Chondrocyte (in vitro differentiated cells): ENCODE data around the gene NRSN2. TPM values are rescaled to one million over a fixed set of nuclear protein-coding genes. Genes with fewer than 3 reads are reported as not detected.
"Not testable (repeated sequence)": the region's sequence is repeated elsewhere in the genome, so short reads cannot be mapped to it uniquely, and the experiment has no call there.

Experiments used
- DNase-seq: peaks from one replicate; pipeline ENCODE4 v3.0.0; 2021; ENCODE audit warnings: mixed read lengths, low spot score
- H3K27ac Mint-ChIP-seq: one replicate; pipeline ENCODE4 v1.8.0; 2021; ENCODE audit warnings: mild to moderate bottlenecking, moderate library complexity, mixed read lengths; ENCODE audit not compliant: unreplicated experiment
- H3K27me3 Mint-ChIP-seq: 2 replicates; pipeline ENCODE4 v1.8.0; 2021; ENCODE audit warnings: low read depth, mixed read lengths
- H3K36me3 Mint-ChIP-seq: 2 replicates; pipeline ENCODE4 v1.8.0; 2021; ENCODE audit warnings: low read depth, mixed read lengths
- H3K4me1 Mint-ChIP-seq: 2 replicates; pipeline ENCODE4 v1.8.0; 2021; ENCODE audit warnings: low read depth, mild to moderate bottlenecking, mixed read lengths
- H3K4me3 Mint-ChIP-seq: one replicate; pipeline ENCODE4 v1.8.0; 2021; ENCODE audit warnings: mild to moderate bottlenecking, moderate library complexity, mixed read lengths; ENCODE audit not compliant: unreplicated experiment
- H3K9me3 Mint-ChIP-seq: 2 replicates; pipeline ENCODE4 v1.8.0; 2021; ENCODE audit warnings: low read depth, mixed read lengths
- total RNA-seq: library from RNA; stranded (reverse); gene quantifications from 3 replicates; pipeline ENCODE4 v1.2.1, GENCODE V29; 2021
- TF ChIP-seq, protein P1 (sequence below): fragments of 200-600 bp; sonication (generic); IDR thresholded peaks from 2 replicates; pipeline ENCODE4 v1.5.0; 2021; ENCODE audit warnings: antibody characterized with exemption, mild to moderate bottlenecking, moderate library complexity

NRSN2 gene
- total RNA-seq, 1 donor from 2014 or later: 77.1 TPM

DNA sequence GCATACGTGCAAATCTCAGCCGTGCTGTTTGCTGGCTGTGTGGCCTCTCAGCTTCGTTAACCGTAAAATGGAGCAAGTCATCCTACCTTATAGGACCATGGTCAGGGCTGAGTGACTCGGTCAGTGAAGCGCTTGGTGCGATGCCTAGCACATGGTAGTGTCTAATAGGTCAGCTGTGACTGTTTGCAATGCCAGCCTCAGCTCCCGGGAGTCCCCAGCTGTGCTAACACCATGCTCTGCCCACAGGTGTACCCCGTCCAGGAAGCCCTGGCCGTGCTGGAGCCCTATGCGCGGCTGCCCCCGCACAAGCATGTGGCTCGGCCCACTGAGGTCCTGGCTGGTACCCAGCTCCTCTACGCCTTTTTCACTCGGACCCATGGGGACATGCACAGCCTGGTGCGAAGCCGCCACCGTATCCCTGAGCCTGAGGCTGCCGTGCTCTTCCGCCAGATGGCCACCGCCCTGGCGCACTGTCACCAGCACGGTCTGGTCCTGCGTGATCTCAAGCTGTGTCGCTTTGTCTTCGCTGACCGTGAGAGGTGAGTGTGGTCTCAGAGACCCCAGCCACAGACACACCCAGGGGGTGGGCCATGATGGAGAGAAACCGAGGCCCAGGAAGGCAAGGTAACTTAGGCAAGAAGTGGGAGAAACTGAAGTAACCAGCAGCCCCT lies 44.3 kb downstream of the NRSN2 start:
- peak overlapping the region; percentile 12 for H3K27ac Mint-ChIP-seq
- H3K4me3 Mint-ChIP-seq: no peak overlapping the region
- TF ChIP-seq, protein P1, sequence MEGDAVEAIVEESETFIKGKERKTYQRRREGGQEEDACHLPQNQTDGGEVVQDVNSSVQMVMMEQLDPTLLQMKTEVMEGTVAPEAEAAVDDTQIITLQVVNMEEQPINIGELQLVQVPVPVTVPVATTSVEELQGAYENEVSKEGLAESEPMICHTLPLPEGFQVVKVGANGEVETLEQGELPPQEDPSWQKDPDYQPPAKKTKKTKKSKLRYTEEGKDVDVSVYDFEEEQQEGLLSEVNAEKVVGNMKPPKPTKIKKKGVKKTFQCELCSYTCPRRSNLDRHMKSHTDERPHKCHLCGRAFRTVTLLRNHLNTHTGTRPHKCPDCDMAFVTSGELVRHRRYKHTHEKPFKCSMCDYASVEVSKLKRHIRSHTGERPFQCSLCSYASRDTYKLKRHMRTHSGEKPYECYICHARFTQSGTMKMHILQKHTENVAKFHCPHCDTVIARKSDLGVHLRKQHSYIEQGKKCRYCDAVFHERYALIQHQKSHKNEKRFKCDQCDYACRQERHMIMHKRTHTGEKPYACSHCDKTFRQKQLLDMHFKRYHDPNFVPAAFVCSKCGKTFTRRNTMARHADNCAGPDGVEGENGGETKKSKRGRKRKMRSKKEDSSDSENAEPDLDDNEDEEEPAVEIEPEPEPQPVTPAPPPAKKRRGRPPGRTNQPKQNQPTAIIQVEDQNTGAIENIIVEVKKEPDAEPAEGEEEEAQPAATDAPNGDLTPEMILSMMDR: no peak
- H3K9me3 Mint-ChIP-seq: no peaks in the 10 kb centered on the region
- peaks cover 45% of the 10 kb centered on the region for H3K36me3 Mint-ChIP-seq
- no peak for DNase-seq
- H3K27me3 Mint-ChIP-seq: no peaks in the 10 kb centered on the region
- peaks cover 6% of the 10 kb centered on the region for H3K4me1 Mint-ChIP-seq

DNA sequence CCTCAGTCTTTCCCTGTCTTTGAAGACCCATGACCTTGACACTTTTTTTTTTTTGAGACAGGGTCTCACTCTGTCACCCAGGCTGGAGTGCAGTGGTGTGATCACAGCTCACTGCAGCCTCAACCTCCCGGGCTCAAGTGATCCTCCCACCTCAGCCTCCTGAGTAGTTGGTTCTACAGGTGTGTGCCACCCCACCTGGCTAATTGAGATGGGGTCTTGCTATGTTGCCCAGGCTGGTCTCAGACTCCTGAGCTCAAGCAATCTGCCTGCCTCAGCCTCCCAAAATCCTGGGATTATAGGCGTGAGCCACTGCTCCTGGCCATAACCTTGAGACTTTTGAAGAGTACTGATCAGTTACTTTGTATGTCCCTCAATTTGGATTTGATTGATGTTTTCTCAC lies 46.4 kb downstream of the NRSN2 start:
- not testable (repeated sequence) for H3K27ac Mint-ChIP-seq, H3K4me1 Mint-ChIP-seq, H3K4me3 Mint-ChIP-seq, H3K27me3 Mint-ChIP-seq, DNase-seq, H3K9me3 Mint-ChIP-seq
- H3K36me3 Mint-ChIP-seq: peaks cover 45% of the 10 kb centered on the region

DNA sequence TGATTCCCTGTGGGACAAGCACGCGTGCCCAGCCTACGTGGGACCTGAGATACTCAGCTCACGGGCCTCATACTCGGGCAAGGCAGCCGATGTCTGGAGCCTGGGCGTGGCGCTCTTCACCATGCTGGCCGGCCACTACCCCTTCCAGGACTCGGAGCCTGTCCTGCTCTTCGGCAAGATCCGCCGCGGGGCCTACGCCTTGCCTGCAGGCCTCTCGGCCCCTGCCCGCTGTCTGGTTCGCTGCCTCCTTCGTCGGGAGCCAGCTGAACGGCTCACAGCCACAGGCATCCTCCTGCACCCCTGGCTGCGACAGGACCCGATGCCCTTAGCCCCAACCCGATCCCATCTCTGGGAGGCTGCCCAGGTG lies 49.3 kb downstream of the NRSN2 start:
- TF ChIP-seq, protein P1: no peak
- H3K27ac Mint-ChIP-seq: no peak overlapping the region
- no peaks in the 10 kb centered on the region for H3K9me3 Mint-ChIP-seq
- H3K36me3 Mint-ChIP-seq: peaks cover 31% of the 10 kb centered on the region
- no peaks in the 10 kb centered on the region for H3K27me3 Mint-ChIP-seq
- peak; percentile 93 for DNase-seq
- no peak overlapping the region for H3K4me3 Mint-ChIP-seq
- peaks cover 13% of the 10 kb centered on the region for H3K4me1 Mint-ChIP-seq

DNA sequence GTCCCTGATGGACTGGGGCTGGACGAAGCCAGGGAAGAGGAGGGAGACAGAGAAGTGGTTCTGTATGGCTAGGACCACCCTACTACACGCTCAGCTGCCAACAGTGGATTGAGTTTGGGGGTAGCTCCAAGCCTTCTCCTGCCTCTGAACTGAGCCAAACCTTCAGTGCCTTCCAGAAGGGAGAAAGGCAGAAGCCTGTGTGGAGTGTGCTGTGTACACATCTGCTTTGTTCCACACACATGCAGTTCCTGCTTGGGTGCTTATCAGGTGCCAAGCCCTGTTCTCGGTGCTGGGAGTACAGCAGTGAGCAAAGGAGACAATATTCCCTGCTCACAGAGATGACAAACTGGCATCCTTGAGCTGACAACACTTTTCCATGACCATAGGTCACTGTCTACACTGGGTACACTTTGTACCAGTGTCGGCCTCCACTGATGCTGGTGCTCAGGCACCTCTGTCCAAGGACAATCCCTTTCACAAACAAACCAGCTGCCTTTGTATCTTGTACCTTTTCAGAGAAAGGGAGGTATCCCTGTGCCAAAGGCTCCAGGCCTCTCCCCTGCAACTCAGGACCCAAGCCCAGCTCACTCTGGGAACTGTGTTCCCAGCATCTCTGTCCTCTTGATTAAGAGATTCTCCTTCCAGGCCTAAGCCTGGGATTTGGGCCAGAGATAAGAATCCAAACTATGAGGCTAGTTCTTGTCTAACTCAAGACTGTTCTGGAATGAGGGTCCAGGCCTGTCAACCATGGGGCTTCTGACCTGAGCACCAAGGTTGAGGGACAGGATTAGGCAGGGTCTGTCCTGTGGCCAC lies 49.9 kb downstream of the NRSN2 start:
- H3K9me3 Mint-ChIP-seq: no peaks in the 10 kb centered on the region
- H3K27me3 Mint-ChIP-seq: no peaks in the 10 kb centered on the region
- no peak overlapping the region for H3K27ac Mint-ChIP-seq
- peaks cover 28% of the 10 kb centered on the region for H3K36me3 Mint-ChIP-seq
- TF ChIP-seq, protein P1: no peak
- H3K4me1 Mint-ChIP-seq: peaks cover 16% of the 10 kb centered on the region
- no peak for DNase-seq
- no peak overlapping the region for H3K4me3 Mint-ChIP-seq

DNA sequence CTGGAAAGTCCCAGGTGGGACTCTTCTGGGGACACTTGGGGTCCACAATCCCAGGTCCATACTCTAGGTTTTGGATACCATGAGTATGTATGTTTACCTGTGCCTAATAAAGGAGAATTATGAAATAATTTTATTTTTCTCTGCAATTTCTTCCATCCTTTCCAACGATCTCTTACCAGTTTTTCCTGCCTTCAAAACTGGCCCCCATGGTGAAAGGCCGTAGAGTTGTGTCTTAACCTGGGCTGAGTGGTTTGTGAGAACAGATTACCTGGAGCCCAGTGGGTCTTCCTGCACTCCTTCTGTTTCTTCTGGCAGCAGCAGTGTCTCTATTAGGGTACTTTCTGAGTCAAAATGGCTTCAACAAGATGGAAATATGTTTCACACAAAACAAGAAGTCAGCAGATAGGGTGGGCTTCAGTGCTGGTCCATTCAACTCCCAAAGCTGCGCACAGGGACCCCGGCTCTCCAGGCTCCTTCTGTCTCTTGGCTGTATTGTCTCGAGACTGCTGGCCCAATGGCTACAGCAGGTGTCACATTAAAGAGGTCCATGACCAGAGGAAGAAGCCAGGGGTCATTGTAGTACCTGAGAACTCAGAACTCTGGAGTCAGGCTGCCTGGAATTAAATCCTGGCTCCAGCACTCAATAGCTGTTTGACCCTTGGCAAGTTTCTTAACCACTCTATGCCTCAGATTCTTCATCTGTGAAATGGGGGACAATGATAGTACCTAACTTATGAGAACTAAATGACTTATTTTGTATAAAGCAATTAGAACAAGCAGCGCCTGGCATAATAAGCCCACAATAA lies 50.7 kb downstream of the NRSN2 start:
- DNase-seq: no peak
- Mint-ChIP-seq H3K4me1 (peaks cover 19% of the 10 kb centered on the region), H3K27me3 (no peaks in the 10 kb centered on the region)

More for the DNA sequence above, 50.7 kb downstream of the NRSN2 start:
- Mint-ChIP-seq H3K27ac (no peak overlapping the region), H3K4me3 (no peak overlapping the region), H3K9me3 (no peaks in the 10 kb centered on the region), H3K36me3 (peaks cover 24% of the 10 kb centered on the region)
- TF ChIP-seq, protein P1: no peak
